IMR-90 (cell line): ENCODE data around the gene ALPK3. TPM values are rescaled to one million over a fixed set of nuclear protein-coding genes. Genes with fewer than 3 reads are reported as not detected.

Experiments used
- ATAC-seq: fragments of 200-7000 bp; cut with Tn5 transposase; 2 replicates; pipeline ENCODE4 v1.9.1; 2020; ENCODE audit warnings: low read depth, mild to moderate bottlenecking, moderate library complexity
- BruUV-seq: library from RNA; stranded (reverse); fragments of 400-500 nt; replicated peaks from 2 replicates; lab custom pipeline; 2021; lab: Mats Ljungman, UMichigan
- CTCF ChIA-PET: fragments of 300-600 bp; formaldehyde crosslinking; extraction: SDS; loops from one replicate; lab custom pipeline; 2021; ENCODE audit warnings: antibody characterized with exemption; lab: Yijun Ruan, JAX
- POLR2A ChIA-PET: fragments of 300-600 bp; sonication (Branson Sonifier 250); formaldehyde crosslinking; loops from one replicate; lab custom pipeline; 2022; ENCODE audit warnings: antibody characterized with exemption; ENCODE audit not compliant: unreplicated experiment; lab: Charles Lee
- DNase-seq: peaks from one replicate; pipeline ENCODE4 v3.0.0; 2013
- H2AFZ ChIP-seq: replicated peaks from 2 replicates; pipeline ENCODE3; 2013; ENCODE audit warnings: low read length, mild to moderate bottlenecking; ENCODE audit not compliant: poor library complexity
- H2AK5ac ChIP-seq: 2 replicates; pipeline ENCODE4 v1.6.1; 2013; ENCODE audit warnings: low read depth, low read length, inconsistent platforms
- H2AK9ac ChIP-seq: replicated peaks from 2 replicates; pipeline ENCODE3; 2013; ENCODE audit warnings: mild to moderate bottlenecking, low read depth, low read length, moderate library complexity; ENCODE audit not compliant: poor library complexity
- H2BK120ac ChIP-seq: 2 replicates; pipeline ENCODE4 v1.6.1; 2013; ENCODE audit warnings: low read depth, low read length, inconsistent platforms
- H2BK15ac ChIP-seq: 3 replicates; pipeline ENCODE4 v1.6.1; 2013; ENCODE audit warnings: low read depth, low read length, inconsistent platforms
- H2BK20ac ChIP-seq: 2 replicates; pipeline ENCODE4 v1.6.1; 2013; ENCODE audit warnings: low read depth, mild to moderate bottlenecking, inconsistent platforms, low read length, moderate library complexity
- H2BK5ac ChIP-seq: 2 replicates; pipeline ENCODE4 v1.6.1; 2013; ENCODE audit warnings: mild to moderate bottlenecking, low read depth, low read length, inconsistent platforms; ENCODE audit not compliant: poor library complexity, severe bottlenecking
- H3K14ac ChIP-seq: replicated peaks from 2 replicates; pipeline ENCODE4 v1.6.1; 2013; ENCODE audit warnings: low read depth, low read length, inconsistent platforms
- H3K18ac ChIP-seq: 2 replicates; pipeline ENCODE4 v1.6.1; 2013; ENCODE audit warnings: low read depth, low read length, control low read depth
- H3K23ac ChIP-seq: 2 replicates; pipeline ENCODE4 v1.6.1; 2013; ENCODE audit warnings: low read depth, low read length, inconsistent platforms
- H3K27ac ChIP-seq: 2 replicates; pipeline ENCODE4 v1.5.1; 2013; ENCODE audit warnings: mild to moderate bottlenecking, control low read depth, low read length; ENCODE audit not compliant: insufficient read depth
- H3K27me3 ChIP-seq: 2 replicates; pipeline ENCODE4 v1.6.1; 2013; ENCODE audit warnings: low read length; ENCODE audit not compliant: control insufficient read depth, insufficient read depth
- H3K36me3 ChIP-seq: 2 replicates; pipeline ENCODE4 v1.6.1; 2013; ENCODE audit warnings: low read length, mixed read lengths; ENCODE audit not compliant: control insufficient read depth, insufficient read depth
- H3K4ac ChIP-seq: 2 replicates; pipeline ENCODE4 v1.6.1; 2013; ENCODE audit warnings: low read depth, low read length, inconsistent platforms
- H3K4me1 ChIP-seq: 2 replicates; pipeline ENCODE4 v1.6.1; 2013; ENCODE audit warnings: low read length, mixed read lengths; ENCODE audit not compliant: control insufficient read depth, insufficient read depth
- H3K4me2 ChIP-seq: 2 replicates; pipeline ENCODE4 v1.6.1; 2013; ENCODE audit warnings: low read depth, mild to moderate bottlenecking, control low read depth, low read length, moderate library complexity
- H3K4me3 ChIP-seq: 2 replicates; pipeline ENCODE4 v1.5.1; 2013; ENCODE audit warnings: low read depth, mild to moderate bottlenecking, control low read depth, low read length, moderate library complexity; ENCODE audit not compliant: insufficient read depth
- H3K56ac ChIP-seq: 2 replicates; pipeline ENCODE4 v1.6.1; 2013; ENCODE audit warnings: low read length, inconsistent platforms; ENCODE audit not compliant: insufficient read depth; ENCODE audit errors: extremely low read depth
- H3K79me1 ChIP-seq, 2 experiments: 2 replicates each; pipeline ENCODE4 v1.6.1; 2013; ENCODE audit warnings: low read length in 2 of 2, inconsistent platforms in 1 of 2, low read depth in 1 of 2
- H3K9ac ChIP-seq: 2 replicates; pipeline ENCODE4 v1.6.1; 2013; ENCODE audit warnings: low read depth, low read length, control low read depth
- H3K9me1 ChIP-seq: 2 replicates; pipeline ENCODE4 v1.6.1; 2013; ENCODE audit warnings: low read length, inconsistent platforms; ENCODE audit not compliant: insufficient read depth
- H3K9me3 ChIP-seq: 2 replicates; pipeline ENCODE4 v1.6.1; 2013; ENCODE audit warnings: low read length; ENCODE audit not compliant: control insufficient read depth, insufficient read depth
- H4K20me1 ChIP-seq: 2 replicates; pipeline ENCODE4 v1.6.1; 2013; ENCODE audit warnings: low read length, inconsistent platforms; ENCODE audit not compliant: insufficient read depth
- H4K5ac ChIP-seq: 2 replicates; pipeline ENCODE4 v1.6.1; 2013; ENCODE audit warnings: mild to moderate bottlenecking, low read depth, low read length, control low read depth
- H4K8ac ChIP-seq, 2 experiments: 2 replicates each; pipeline ENCODE4 v1.6.1; 2013; ENCODE audit warnings: low read depth in 2 of 2, low read length in 2 of 2, control low read depth in 1 of 2, inconsistent platforms in 1 of 2
- H4K91ac ChIP-seq: 2 replicates; pipeline ENCODE4 v1.6.1; 2013; ENCODE audit warnings: low read depth, low read length, inconsistent platforms; ENCODE audit not compliant: insufficient read depth
- BHLHE40 ChIP-seq: fragments of 150-350 bp; IDR thresholded peaks from 2 replicates; pipeline ENCODE4 v1.6.1; 2016; ENCODE audit warnings: mild to moderate bottlenecking, low read depth, low read length
- CEBPB ChIP-seq: IDR thresholded peaks from 2 replicates; pipeline ENCODE4 v1.6.1; 2012; ENCODE audit warnings: low read depth, low read length, improper control_type of control experiment
- CHD1 ChIP-seq: IDR thresholded peaks from 2 replicates; pipeline ENCODE4 v1.6.1; 2012; ENCODE audit warnings: low read depth, low read length, improper control_type of control experiment
- FOS ChIP-seq: fragments of 150-350 bp; IDR thresholded peaks from 2 replicates; pipeline ENCODE4 v1.6.1; 2016; ENCODE audit warnings: low read depth, low read length
- MAFK ChIP-seq: IDR thresholded peaks from 2 replicates; pipeline ENCODE4 v1.6.1; 2012; ENCODE audit warnings: low read depth, low read length, improper control_type of control experiment
- MAZ ChIP-seq: IDR thresholded peaks from 2 replicates; pipeline ENCODE4 v1.6.1; 2012; ENCODE audit warnings: low read depth, mild to moderate bottlenecking, low read length, improper control_type of control experiment, moderate library complexity, borderline replicate concordance
- MXI1 ChIP-seq: IDR thresholded peaks from 2 replicates; pipeline ENCODE4 v1.6.1; 2012; ENCODE audit warnings: low read depth, mild to moderate bottlenecking, low read length, moderate library complexity, borderline replicate concordance
- NFE2L2 ChIP-seq: fragments of 150-350 bp; IDR thresholded peaks from 2 replicates; pipeline ENCODE4 v1.6.1; 2016; ENCODE audit warnings: low read depth, mild to moderate bottlenecking, low read length
- POLR2A ChIP-seq: IDR thresholded peaks from 2 replicates; pipeline ENCODE4 v1.6.1; 2012; ENCODE audit warnings: mild to moderate bottlenecking, low read depth, low read length
- RAD21 ChIP-seq: IDR thresholded peaks from 2 replicates; pipeline ENCODE4 v1.6.1; 2012; ENCODE audit warnings: low read length, improper control_type of control experiment
- RCOR1 ChIP-seq: IDR thresholded peaks from 2 replicates; pipeline ENCODE4 v1.6.1; 2012; ENCODE audit warnings: mild to moderate bottlenecking, low read length, improper control_type of control experiment; ENCODE audit not compliant: insufficient replicate concordance
- RFX5 ChIP-seq: IDR thresholded peaks from 2 replicates; pipeline ENCODE4 v1.8.0; 2012; ENCODE audit warnings: low read depth, mild to moderate bottlenecking, low read length, moderate library complexity
- SMC3 ChIP-seq: fragments of 150-350 bp; IDR thresholded peaks from 2 replicates; pipeline ENCODE4 v1.6.1; 2016; ENCODE audit warnings: low read depth, mild to moderate bottlenecking, antibody characterized with exemption, low read length, moderate library complexity
- USF2 ChIP-seq: fragments of 150-350 bp; IDR thresholded peaks from 2 replicates; pipeline ENCODE4 v1.6.1; 2017; ENCODE audit warnings: mild to moderate bottlenecking, antibody characterized with exemption, low read length, low read depth
- dilution Hi-C: fragments of 300-500 bp; cut with HindIII; formaldehyde crosslinking; loops from one replicate; pipeline ENCODE4 v1.14.3; 2018; ENCODE audit warnings: low sequenced_read_pairs; ENCODE audit not compliant: unreplicated experiment
- in situ Hi-C: fragments of 300-500 bp; cut with MboI; formaldehyde crosslinking; loops from 3 replicates; pipeline ENCODE4 v1.14.3; 2019; ENCODE audit warnings: low sequenced_read_pairs, inconsistent platforms, mixed read lengths
- intact Hi-C: fragments of 100-400 bp; cut with micrococcal nuclease; formaldehyde crosslinking; loops from 2 replicates; pipeline ENCODE4 v1.10.0; 2022
- polyA plus RNA-seq, 3 experiments: library from polyadenylated mRNA; depleted of rRNA; stranded (reverse); fragments of >200 nt; gene quantifications; 2 replicates each; pipeline ENCODE4 v1.2.3, GENCODE V29; 2012; ENCODE audit warnings: low replicate concordance in 1 of 3
- total RNA-seq: library from RNA; depleted of rRNA; stranded (reverse); fragments of >200 nt; gene quantifications from 2 replicates; pipeline ENCODE4 v1.2.3, GENCODE V29; 2012
- TF ChIP-seq, protein P1 (sequence below): conservative IDR thresholded peaks from 2 replicates; pipeline ENCODE4 v1.5.1; 2012; ENCODE audit warnings: mild to moderate bottlenecking, low read depth, low read length, improper control_type of control experiment

Gene ALPK3
- total and polyA plus RNA-seq, 2 of the 4 experiments (the other 2 are of a cell fraction): under 0.01 to 0.26 TPM

- DNase-seq (no peak), ATAC-seq (no peak)
- Histone ChIP-seq H3K9ac (no peak overlapping the region), H2AK9ac (no peak overlapping the region), H3K9me3 (no peaks in the 10 kb centered on the region), H3K9me1 (no peaks in the 10 kb centered on the region), H4K91ac (no peak overlapping the region), H3K4me1 (no peaks in the 10 kb centered on the region), H3K27ac (no peak overlapping the region), H3K79me1 (no peaks in the 10 kb centered on the region), H3K56ac (no peak overlapping the region), H3K23ac (no peak overlapping the region), H4K8ac (no peak overlapping the region), H3K14ac (no peak overlapping the region), H2BK20ac (no peak overlapping the region), H3K4me3 (no peak overlapping the region), H3K27me3 (peaks cover 23% of the 10 kb centered on the region), H4K5ac (no peak overlapping the region), H3K4me2 (no peak overlapping the region), H3K4ac (no peak overlapping the region), H2BK15ac (no peak overlapping the region), H2BK5ac (no peak overlapping the region), H2BK120ac (no peak overlapping the region), H3K36me3 (no peaks in the 10 kb centered on the region), H3K18ac (no peak overlapping the region), H2AK5ac (no peak overlapping the region), H4K20me1 (no peaks in the 10 kb centered on the region), H2AFZ (no peak overlapping the region)
- dilution Hi-C loops (no loop called here), in situ Hi-C loops (no loop called here), intact Hi-C loops (no loop called here)
- ChIA-PET POLR2A (no interaction called here), CTCF (no interaction called here)
- BruUV-seq: no TSS peak
- TF ChIP-seq, protein P1, sequence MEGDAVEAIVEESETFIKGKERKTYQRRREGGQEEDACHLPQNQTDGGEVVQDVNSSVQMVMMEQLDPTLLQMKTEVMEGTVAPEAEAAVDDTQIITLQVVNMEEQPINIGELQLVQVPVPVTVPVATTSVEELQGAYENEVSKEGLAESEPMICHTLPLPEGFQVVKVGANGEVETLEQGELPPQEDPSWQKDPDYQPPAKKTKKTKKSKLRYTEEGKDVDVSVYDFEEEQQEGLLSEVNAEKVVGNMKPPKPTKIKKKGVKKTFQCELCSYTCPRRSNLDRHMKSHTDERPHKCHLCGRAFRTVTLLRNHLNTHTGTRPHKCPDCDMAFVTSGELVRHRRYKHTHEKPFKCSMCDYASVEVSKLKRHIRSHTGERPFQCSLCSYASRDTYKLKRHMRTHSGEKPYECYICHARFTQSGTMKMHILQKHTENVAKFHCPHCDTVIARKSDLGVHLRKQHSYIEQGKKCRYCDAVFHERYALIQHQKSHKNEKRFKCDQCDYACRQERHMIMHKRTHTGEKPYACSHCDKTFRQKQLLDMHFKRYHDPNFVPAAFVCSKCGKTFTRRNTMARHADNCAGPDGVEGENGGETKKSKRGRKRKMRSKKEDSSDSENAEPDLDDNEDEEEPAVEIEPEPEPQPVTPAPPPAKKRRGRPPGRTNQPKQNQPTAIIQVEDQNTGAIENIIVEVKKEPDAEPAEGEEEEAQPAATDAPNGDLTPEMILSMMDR: no peak
- TF ChIP-seq SMC3 (no peak), RAD21 (no peak), CHD1 (no peak), RFX5 (no peak), POLR2A (no peak), USF2 (no peak), MXI1 (no peak), RCOR1 (no peak), CEBPB (no peak), MAFK (no peak), BHLHE40 (no peak), MAZ (no peak), NFE2L2 (no peak), FOS (no peak)
Measured at GRCh38 chr15:84876269-84876668, 59.1 kb downstream of the ALPK3 start.
